ENCODE results near the gene PRELID3B.

The PRELID3B gene

DNA sequence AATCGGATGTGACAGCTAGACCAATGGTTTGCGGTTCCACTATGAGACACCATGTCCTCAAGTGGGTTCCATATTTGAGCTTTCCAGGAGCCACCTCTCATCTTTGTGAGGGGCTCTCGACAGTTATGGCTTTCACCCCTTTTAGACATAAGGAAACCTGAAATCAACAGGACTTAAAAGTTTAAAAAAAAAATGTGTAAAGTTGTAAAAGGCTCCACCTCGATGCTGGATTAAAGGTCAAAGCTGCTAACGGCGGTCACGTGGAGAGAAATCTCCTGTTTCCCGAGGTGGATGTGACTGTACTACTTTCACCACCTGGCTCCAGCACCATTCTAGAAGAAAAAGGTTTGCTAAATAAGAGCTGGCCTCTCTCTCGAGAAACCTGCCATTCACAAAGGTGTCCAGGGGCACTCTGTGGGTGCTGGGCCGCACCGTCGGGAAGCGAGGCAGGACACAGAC lies 11.0 kb downstream of the PRELID3B start:
- Histone ChIP-seq H3F3A (ENCODE audit: control insufficient read depth, insufficient read depth) (peaks cover 38% of the 10 kb centered on the region), H3K36me3 (ENCODE audit: control insufficient read depth, low read length) (peaks cover 89% of the 10 kb centered on the region), H3K4me1 (ENCODE audit: control insufficient read depth, low read length) (peaks cover 50% of the 10 kb centered on the region), H3K4me2 (ENCODE audit: low read length) (peak overlapping the region; percentile 97), H4K20me1 (ENCODE audit: control insufficient read depth, insufficient read depth, low read depth, low read length) (peaks cover 23% of the 10 kb centered on the region), H3K27me3 (ENCODE audit: control insufficient read depth, low read length) (no peaks in the 10 kb centered on the region), H3K27ac (ENCODE audit: low read depth, low read length) (peak overlapping the region; percentile 69), H3K4me3 (ENCODE audit: low read length) (peak overlapping the region; percentile 89), H3K9me2 (replicated peaks; ENCODE audit: control insufficient read depth, low read length) (no peaks in the 10 kb centered on the region), H3K79me2 (ENCODE audit: control insufficient read depth, low read length) (peaks cover 66% of the 10 kb centered on the region), H3K9me3 (ENCODE audit: control insufficient read depth, insufficient read depth, low read length) (no peaks in the 10 kb centered on the region)
- TF ChIP-seq, protein P1, sequence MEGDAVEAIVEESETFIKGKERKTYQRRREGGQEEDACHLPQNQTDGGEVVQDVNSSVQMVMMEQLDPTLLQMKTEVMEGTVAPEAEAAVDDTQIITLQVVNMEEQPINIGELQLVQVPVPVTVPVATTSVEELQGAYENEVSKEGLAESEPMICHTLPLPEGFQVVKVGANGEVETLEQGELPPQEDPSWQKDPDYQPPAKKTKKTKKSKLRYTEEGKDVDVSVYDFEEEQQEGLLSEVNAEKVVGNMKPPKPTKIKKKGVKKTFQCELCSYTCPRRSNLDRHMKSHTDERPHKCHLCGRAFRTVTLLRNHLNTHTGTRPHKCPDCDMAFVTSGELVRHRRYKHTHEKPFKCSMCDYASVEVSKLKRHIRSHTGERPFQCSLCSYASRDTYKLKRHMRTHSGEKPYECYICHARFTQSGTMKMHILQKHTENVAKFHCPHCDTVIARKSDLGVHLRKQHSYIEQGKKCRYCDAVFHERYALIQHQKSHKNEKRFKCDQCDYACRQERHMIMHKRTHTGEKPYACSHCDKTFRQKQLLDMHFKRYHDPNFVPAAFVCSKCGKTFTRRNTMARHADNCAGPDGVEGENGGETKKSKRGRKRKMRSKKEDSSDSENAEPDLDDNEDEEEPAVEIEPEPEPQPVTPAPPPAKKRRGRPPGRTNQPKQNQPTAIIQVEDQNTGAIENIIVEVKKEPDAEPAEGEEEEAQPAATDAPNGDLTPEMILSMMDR (IDR thresholded peaks at IDR 0.05; ENCODE audit: low read depth, low read length, poor library complexity, severe bottlenecking), result no peak
- no peak for TF ChIP-seq EZH2phosphoT487 (IDR thresholded peaks at IDR 0.05; ENCODE audit: borderline replicate concordance, low read length)

DNA sequence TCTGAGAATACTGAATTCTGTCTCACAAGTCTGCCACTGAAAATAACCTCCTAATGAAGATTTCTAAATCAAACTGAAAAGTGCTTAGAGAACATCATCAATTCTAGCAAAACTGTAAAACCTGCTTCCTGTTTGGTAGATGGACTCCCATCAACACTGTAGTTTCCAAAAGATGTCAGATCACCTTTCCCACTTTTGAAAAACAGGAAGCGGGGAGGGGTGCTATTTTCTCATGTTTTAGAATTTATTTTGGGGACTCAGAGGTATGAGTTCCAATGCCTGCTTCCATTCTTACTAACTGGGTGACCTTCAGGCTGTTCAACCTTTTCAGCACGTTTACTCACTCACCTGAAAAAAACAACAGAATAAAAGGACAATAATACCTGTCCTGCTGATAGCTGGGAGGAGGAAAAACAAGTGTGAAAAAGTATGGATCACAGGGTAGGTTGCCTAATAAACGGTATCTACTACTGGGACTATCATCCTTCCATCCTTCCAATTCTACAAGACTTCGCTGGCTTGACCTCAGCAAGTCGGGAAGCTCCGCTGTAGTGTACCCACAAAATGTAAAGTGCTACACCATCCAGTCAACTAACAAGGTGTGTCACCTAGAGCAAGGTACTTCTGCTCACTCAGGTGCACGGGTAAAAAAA lies 11.5 kb downstream of the PRELID3B start:
- Histone ChIP-seq H3K4me2 (ENCODE audit: low read length) (peak overlapping the region; percentile 97), H3K27ac (ENCODE audit: low read depth, low read length) (peak overlapping the region; percentile 69), H3K9me2 (replicated peaks; ENCODE audit: control insufficient read depth, low read length) (no peaks in the 10 kb centered on the region), H3K79me2 (ENCODE audit: control insufficient read depth, low read length) (peaks cover 66% of the 10 kb centered on the region), H3K9me3 (ENCODE audit: control insufficient read depth, insufficient read depth, low read length) (no peaks in the 10 kb centered on the region), H3K4me3 (ENCODE audit: low read length) (peak overlapping the region; percentile 89), H3F3A (ENCODE audit: control insufficient read depth, insufficient read depth) (peaks cover 34% of the 10 kb centered on the region), H4K20me1 (ENCODE audit: control insufficient read depth, insufficient read depth, low read depth, low read length) (peaks cover 26% of the 10 kb centered on the region), H3K36me3 (ENCODE audit: control insufficient read depth, low read length) (peaks cover 89% of the 10 kb centered on the region), H3K4me1 (ENCODE audit: control insufficient read depth, low read length) (peaks cover 50% of the 10 kb centered on the region), H3K27me3 (ENCODE audit: control insufficient read depth, low read length) (no peaks in the 10 kb centered on the region)
- TF ChIP-seq, protein P1 (IDR thresholded peaks at IDR 0.05; ENCODE audit: low read depth, low read length, poor library complexity, severe bottlenecking), result no peak
- no peak for TF ChIP-seq EZH2phosphoT487 (IDR thresholded peaks at IDR 0.05; ENCODE audit: borderline replicate concordance, low read length)

DNA sequence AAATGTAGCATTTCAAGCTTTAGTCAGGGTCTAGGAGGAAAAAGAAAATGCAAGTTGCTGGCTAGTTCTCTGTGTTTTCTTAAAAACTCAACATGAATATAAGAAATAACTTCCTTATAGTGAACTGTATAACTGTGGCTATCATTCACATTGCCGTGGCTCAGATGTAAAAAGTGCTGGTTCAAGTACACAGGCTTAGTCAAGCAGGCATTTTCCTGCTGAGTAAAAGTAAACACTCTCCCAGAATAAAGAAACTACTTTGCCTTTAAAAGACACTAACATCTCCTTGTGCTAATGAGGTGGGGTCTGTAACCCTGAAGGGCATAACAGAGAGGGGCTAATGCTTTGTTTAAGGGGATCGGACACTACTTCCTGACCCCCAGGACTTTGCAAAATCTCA lies 13.8 kb downstream of the PRELID3B start:
- Histone ChIP-seq H3K4me3 (ENCODE audit: low read length) (no peak overlapping the region), H3K79me2 (ENCODE audit: control insufficient read depth, low read length) (peaks cover 72% of the 10 kb centered on the region), H3K9me3 (ENCODE audit: control insufficient read depth, insufficient read depth, low read length) (no peaks in the 10 kb centered on the region), H3K9me2 (replicated peaks; ENCODE audit: control insufficient read depth, low read length) (no peaks in the 10 kb centered on the region), H3K27ac (ENCODE audit: low read depth, low read length) (no peak overlapping the region), H3K4me2 (ENCODE audit: low read length) (peak overlapping the region; percentile 97), H3K36me3 (ENCODE audit: control insufficient read depth, low read length) (peaks cover 91% of the 10 kb centered on the region), H4K20me1 (ENCODE audit: control insufficient read depth, insufficient read depth, low read depth, low read length) (peaks cover 32% of the 10 kb centered on the region), H3K27me3 (ENCODE audit: control insufficient read depth, low read length) (no peaks in the 10 kb centered on the region), H3F3A (ENCODE audit: control insufficient read depth, insufficient read depth) (peaks cover 18% of the 10 kb centered on the region), H3K4me1 (ENCODE audit: control insufficient read depth, low read length) (peaks cover 45% of the 10 kb centered on the region)
- no peak for TF ChIP-seq EZH2phosphoT487 (IDR thresholded peaks at IDR 0.05; ENCODE audit: borderline replicate concordance, low read length)
- TF ChIP-seq, protein P1 (IDR thresholded peaks at IDR 0.05; ENCODE audit: low read depth, low read length, poor library complexity, severe bottlenecking), result no peak

Measured in DOHH2 (cell line).